Measurements from ENCODE around the gene LEMD2. TPM values are rescaled to one million over a fixed set of nuclear protein-coding genes. Genes with fewer than 3 reads are reported as not detected.

LEMD2 gene
- total RNA-seq, 4 donors from 2014 or later = 44.3 to 99.2 (median 55.6) TPM

DNA sequence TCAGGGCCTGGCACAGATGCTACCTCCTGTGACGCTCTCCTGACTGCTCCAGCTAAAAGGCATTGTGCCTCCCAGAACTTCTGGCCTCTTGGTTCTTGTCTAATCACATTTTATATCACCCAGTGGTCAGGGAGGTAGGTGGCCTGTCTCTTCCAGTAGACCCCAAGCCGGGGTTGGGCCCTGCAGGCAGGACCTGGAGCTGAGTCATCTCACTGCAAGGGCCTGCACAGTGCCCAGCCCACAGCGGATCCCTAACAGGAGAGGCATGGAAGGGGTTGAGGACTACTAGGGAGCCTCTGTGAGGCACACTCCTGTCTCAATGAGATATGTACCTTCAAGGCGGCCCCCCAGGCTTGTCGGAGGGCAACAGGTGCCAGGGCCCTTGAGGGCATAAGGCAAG lies 6.4 kb downstream of the LEMD2 start:
- 97% methylated on average over 5 of the region's 5 CpGs for WGBS
- Histone ChIP-seq H3K27ac (no peak overlapping the region), H3K4me3 (no peak overlapping the region), H3K36me3 (peaks cover 77% of the 10 kb centered on the region), H3K9me3 (no peaks in the 10 kb centered on the region), H3K27me3 (no peaks in the 10 kb centered on the region), H3K4me1 (peaks cover 41% of the 10 kb centered on the region)
- TF ChIP-seq EP300 (IDR thresholded peaks at IDR 0.05) = no peak
- TF ChIP-seq CTCF (IDR thresholded peaks at IDR 0.05) = no peak
- no peak for TF ChIP-seq POLR2AphosphoS5 (IDR thresholded peaks at IDR 0.05)
- no peak for TF ChIP-seq POLR2A (IDR thresholded peaks at IDR 0.05)
- no peak for DNase-seq (ENCODE audit: low spot score in 2 of 2)

- TF ChIP-seq POLR2AphosphoS5 (IDR thresholded peaks at IDR 0.05) (no peak), POLR2A (IDR thresholded peaks at IDR 0.05) (no peak), EP300 (IDR thresholded peaks at IDR 0.05) (no peak), CTCF (IDR thresholded peaks at IDR 0.05) (no peak)
- DNase-seq (ENCODE audit: low spot score in 2 of 2) = no peak
- Histone ChIP-seq H3K36me3 (peaks cover 89% of the 10 kb centered on the region), H3K27me3 (no peaks in the 10 kb centered on the region), H3K27ac (no peak overlapping the region), H3K4me3 (no peak overlapping the region), H3K4me1 (peaks cover 29% of the 10 kb centered on the region), H3K9me3 (no peaks in the 10 kb centered on the region)
- 78% methylated on average over 14 of the region's 16 CpGs for WGBS
Measured at GRCh38 chr6:33781131-33781975, 7.6 kb downstream of the LEMD2 start.

DNA sequence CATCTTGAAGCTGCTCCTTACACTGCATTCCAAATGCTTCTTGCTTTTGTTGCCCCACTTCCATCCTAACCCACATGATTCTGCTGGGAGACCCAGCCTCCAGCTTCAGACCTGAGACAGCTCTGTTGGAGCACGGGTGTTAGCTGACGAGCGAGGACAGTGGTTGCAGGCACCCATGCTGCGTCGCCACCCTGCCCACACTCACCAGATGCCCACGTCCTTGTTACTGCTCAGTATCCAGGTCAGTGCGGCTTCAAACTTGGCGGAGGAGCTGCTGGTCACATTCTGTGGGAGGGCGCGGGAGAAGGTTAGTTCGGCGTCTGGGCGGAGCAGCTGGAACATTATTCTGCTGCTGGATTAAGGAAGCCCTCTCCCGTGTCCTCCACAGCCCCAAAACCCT lies 9.0 kb downstream of the LEMD2 start:
- WGBS = 90% methylated on average over 14 of the region's 14 CpGs
- Histone ChIP-seq H3K27me3 (no peaks in the 10 kb centered on the region), H3K4me1 (peaks cover 15% of the 10 kb centered on the region), H3K36me3 (peaks cover 100% of the 10 kb centered on the region), H3K27ac (no peak overlapping the region), H3K4me3 (no peak overlapping the region), H3K9me3 (no peaks in the 10 kb centered on the region)
- DNase-seq (ENCODE audit: low spot score in 2 of 2) = no peak
- TF ChIP-seq POLR2AphosphoS5 (IDR thresholded peaks at IDR 0.05) (no peak), EP300 (IDR thresholded peaks at IDR 0.05) (no peak), POLR2A (IDR thresholded peaks at IDR 0.05) (no peak)

DNA sequence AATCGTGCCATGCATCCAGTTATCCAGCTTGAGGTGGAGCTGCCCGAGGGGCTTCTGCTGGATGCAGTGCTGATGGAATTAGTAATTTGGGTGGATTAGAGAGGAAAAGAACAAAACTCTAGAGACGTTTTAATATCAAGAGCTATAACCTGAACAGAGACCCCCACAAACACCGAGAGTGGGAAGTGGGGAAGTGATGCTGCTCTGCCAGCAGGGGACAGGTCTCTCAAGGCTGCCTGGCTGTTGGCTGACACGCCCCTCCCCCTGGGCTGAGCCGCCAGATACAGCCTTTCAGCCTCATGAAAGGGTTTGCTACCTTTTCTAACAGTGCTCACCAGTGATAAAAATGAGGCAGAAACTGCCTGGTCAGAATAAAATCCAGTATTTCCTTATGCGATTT lies 9.6 kb downstream of the LEMD2 start:
- no peaks in the 10 kb centered on the region for H3K9me3 ChIP-seq
- no peaks in the 10 kb centered on the region for H3K27me3 ChIP-seq
- peaks cover 100% of the 10 kb centered on the region for H3K36me3 ChIP-seq
- no peak overlapping the region for H3K27ac ChIP-seq
- WGBS = 89% methylated on average over 7 of the region's 7 CpGs
- DNase-seq (ENCODE audit: low spot score in 2 of 2) = no peak
- H3K4me1 ChIP-seq = peaks cover 8% of the 10 kb centered on the region
- no peak for TF ChIP-seq EP300 (IDR thresholded peaks at IDR 0.05)
- no peak for TF ChIP-seq POLR2AphosphoS5 (IDR thresholded peaks at IDR 0.05)
- TF ChIP-seq POLR2A (IDR thresholded peaks at IDR 0.05) = no peak
- no peak for TF ChIP-seq CTCF (IDR thresholded peaks at IDR 0.05)
- no peak overlapping the region for H3K4me3 ChIP-seq

DNA sequence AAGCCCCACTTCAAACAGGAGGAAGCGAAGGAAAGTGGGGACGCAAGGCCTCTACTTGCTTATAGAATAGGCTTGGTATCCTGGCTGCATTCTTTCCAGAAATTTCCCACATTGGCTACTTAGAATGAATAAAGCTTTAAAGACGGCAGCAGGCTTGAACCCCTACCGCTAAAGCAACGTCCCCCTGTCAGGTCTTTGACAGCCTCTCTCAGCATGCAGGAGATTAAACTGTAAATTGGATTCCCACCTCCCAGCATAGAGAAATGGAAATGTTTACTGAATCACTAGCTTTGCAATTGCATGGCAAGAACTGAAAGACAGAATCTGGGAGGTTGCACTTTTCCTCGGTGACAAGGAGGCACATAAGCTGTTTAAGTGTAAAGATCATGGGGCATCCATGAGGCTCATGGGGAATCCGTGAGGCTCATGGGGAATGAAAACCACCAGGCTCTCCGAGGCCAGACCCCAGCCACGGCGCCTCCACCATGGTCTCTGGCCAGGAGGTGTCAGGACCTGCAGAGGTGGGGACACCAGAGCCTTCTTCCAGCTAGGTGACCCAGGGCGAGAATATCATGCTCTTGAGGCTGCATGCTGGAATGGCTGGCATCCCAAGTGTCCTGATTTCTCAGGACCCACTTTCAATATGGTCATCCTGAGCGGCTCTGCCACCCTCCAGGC lies 10.3 kb downstream of the LEMD2 start:
- no peak for DNase-seq (ENCODE audit: low spot score in 2 of 2)
- no peak for TF ChIP-seq CTCF (IDR thresholded peaks at IDR 0.05)
- no peak for TF ChIP-seq POLR2AphosphoS5 (IDR thresholded peaks at IDR 0.05)
- TF ChIP-seq EP300 (IDR thresholded peaks at IDR 0.05) = no peak
- no peak for TF ChIP-seq POLR2A (IDR thresholded peaks at IDR 0.05)
- Histone ChIP-seq H3K4me3 (no peak overlapping the region), H3K4me1 (peaks cover 7% of the 10 kb centered on the region), H3K36me3 (peaks cover 100% of the 10 kb centered on the region), H3K27me3 (no peaks in the 10 kb centered on the region), H3K27ac (no peak overlapping the region), H3K9me3 (no peaks in the 10 kb centered on the region)
- WGBS = 93% methylated on average over 12 of the region's 12 CpGs

All from suprapubic skin (tissue), 4 donors.